CD14-positive monocyte (primary cell): ENCODE data around the gene GIT1. TPM values are rescaled to one million over a fixed set of nuclear protein-coding genes. Genes with fewer than 3 reads are reported as not detected.

Experiments
- DNase-seq, 3 donors: peaks; one replicate each; pipeline ENCODE4 v3.0.0-alpha.2; 2011 to 2022
- H2AFZ ChIP-seq: 2 replicates; pipeline ENCODE4 v1.6.0; 2012; ENCODE audit warnings: mild to moderate bottlenecking, low read depth, low read length, inconsistent platforms; ENCODE audit not compliant: insufficient read depth, poor library complexity, severe bottlenecking
- H3K27ac ChIP-seq, 2 donors: 1 replicate in 1 of 2; 2 replicates in 1 of 2; pipeline ENCODE4 v1.5.1; 2012 to 2013; ENCODE audit warnings: low read length in 2 of 2, control low read depth in 1 of 2, inconsistent platforms in 1 of 2, low read depth in 1 of 2, mild to moderate bottlenecking in 1 of 2
- H3K27me3 ChIP-seq, 2 donors: one replicate each; pipeline versions ENCODE4 v1.6.0 to v1.6.1; 2011 to 2013; ENCODE audit warnings: low read length in 2 of 2; ENCODE audit not compliant: control insufficient read depth in 2 of 2, insufficient read depth in 2 of 2
- H3K36me3 ChIP-seq, 2 donors: replicated peaks in 1 of 2; 1 replicate in 1 of 2; 2 replicates in 1 of 2; pipeline versions ENCODE4 v1.5.1 to v1.6.1; 2012 to 2013; ENCODE audit warnings: low read length in 2 of 2, control low read depth in 1 of 2, inconsistent platforms in 1 of 2, mild to moderate bottlenecking in 1 of 2; ENCODE audit not compliant: insufficient read depth in 2 of 2, control insufficient read depth in 1 of 2
- H3K4me1 ChIP-seq, 2 donors: 1 replicate in 1 of 2; 2 replicates in 1 of 2; pipeline versions ENCODE4 v1.5.1 to v1.6.1; 2012 to 2013; ENCODE audit warnings: low read length in 2 of 2, control low read depth in 1 of 2, inconsistent platforms in 1 of 2, mild to moderate bottlenecking in 1 of 2, moderate library complexity in 1 of 2; ENCODE audit not compliant: insufficient read depth in 2 of 2, control insufficient read depth in 1 of 2
- H3K4me2 ChIP-seq: replicated peaks from 2 replicates; pipeline ENCODE3; 2012; ENCODE audit warnings: low read length, moderate library complexity, mild to moderate bottlenecking; ENCODE audit not compliant: poor library complexity, severe bottlenecking; ENCODE audit errors: extremely low read depth
- H3K4me3 ChIP-seq, 3 experiments: fragments of 200-600 bp in 1 of 3; sonication (generic) in 1 of 3; replicated peaks in 1 of 3; 1 replicate in 2 of 3; 2 replicates in 1 of 3; pipeline ENCODE4 v1.5.1; 2011 to 2013; ENCODE audit warnings: low read length in 3 of 3, mild to moderate bottlenecking in 3 of 3, control low read depth in 2 of 3, low read depth in 2 of 3, inconsistent platforms in 1 of 3, moderate library complexity in 1 of 3
- H3K79me2 ChIP-seq: 2 replicates; pipeline ENCODE4 v1.6.0; 2012; ENCODE audit warnings: mild to moderate bottlenecking, control low read depth, inconsistent platforms, low read length, moderate library complexity; ENCODE audit not compliant: insufficient read depth
- H3K9ac ChIP-seq: 2 replicates; pipeline ENCODE4 v1.6.0; 2017; ENCODE audit warnings: low read length, mild to moderate bottlenecking; ENCODE audit not compliant: insufficient read depth, poor library complexity, severe bottlenecking
- H3K9me3 ChIP-seq, 2 donors: replicated peaks in 1 of 2; 1 replicate in 1 of 2; 2 replicates in 1 of 2; pipeline versions ENCODE4 v1.5.1 to v1.6.1; 2012 to 2013; ENCODE audit warnings: low read length in 2 of 2, control low read depth in 1 of 2; ENCODE audit not compliant: control insufficient read depth in 1 of 2, insufficient read depth in 1 of 2
- H4K20me1 ChIP-seq: 2 replicates; pipeline ENCODE4 v1.6.0; 2012; ENCODE audit warnings: mild to moderate bottlenecking, low read length, control low read depth, moderate library complexity; ENCODE audit not compliant: insufficient read depth
- H3K27ac Mint-ChIP-seq, 7 donors: one replicate each; pipeline ENCODE4 v1.8.0; 2020; ENCODE audit warnings: mild to moderate bottlenecking in 7 of 7, mixed read lengths in 7 of 7, moderate library complexity in 6 of 7, inconsistent platforms in 2 of 7
- H3K27me3 Mint-ChIP-seq, 3 donors: one replicate each; pipeline ENCODE4 v1.8.0; 2021 to 2022; ENCODE audit warnings: low read depth in 3 of 3, mild to moderate bottlenecking in 3 of 3, mixed read lengths in 3 of 3, moderate library complexity in 3 of 3, inconsistent platforms in 1 of 3
- H3K36me3 Mint-ChIP-seq, 2 donors: one replicate each; pipeline ENCODE4 v1.8.0; 2020; ENCODE audit warnings: mixed read lengths in 2 of 2, inconsistent platforms in 1 of 2, mild to moderate bottlenecking in 1 of 2
- H3K4me1 Mint-ChIP-seq: one replicate; pipeline ENCODE4 v1.8.0; 2020; ENCODE audit warnings: mild to moderate bottlenecking, mixed read lengths
- H3K4me3 Mint-ChIP-seq, 2 donors: one replicate each; pipeline ENCODE4 v1.8.0; 2020; ENCODE audit warnings: mild to moderate bottlenecking in 2 of 2, mixed read lengths in 2 of 2, moderate library complexity in 1 of 2
- H3K9me3 Mint-ChIP-seq, 7 donors: one replicate each; pipeline ENCODE4 v1.8.0; 2020 to 2022; ENCODE audit warnings: mixed read lengths in 7 of 7, mild to moderate bottlenecking in 6 of 7, moderate library complexity in 6 of 7, inconsistent platforms in 2 of 7
- WGBS: methylation state at CpG from one replicate; pipeline ENCODE4 v1.1.5; 2013; ENCODE audit warnings: missing lambda C conversion rate; ENCODE audit not compliant: insufficient coverage; 5-methylcytosine and 5-hydroxymethylcytosine counted together
- intact Hi-C, 2 donors: fragments of 100-400 bp; cut with micrococcal nuclease; formaldehyde crosslinking; loops; one replicate each; pipeline versions ENCODE4 v1.15.0 to v1.15.1; 2023
- polyA plus RNA-seq, 3 donors: library from polyadenylated mRNA; depleted of rRNA in 1 of 3; unstranded in 2 of 3; stranded (reverse) in 1 of 3; fragments of 300-500 nt in 2 of 3; fragments of >200 nt in 1 of 3; fragmentation: Illumina TruSeq in 2 of 3; gene quantifications; 1 replicate in 2 of 3; 2 replicates in 1 of 3; pipeline ENCODE4 v1.2.3, GENCODE V29; 2012 to 2021
- TF ChIP-seq, protein P1 (sequence below): fragments of 200-600 bp; IDR thresholded peaks from one replicate; pipeline ENCODE4 v1.8.0; 2022; ENCODE audit warnings: antibody characterized with exemption, mild to moderate bottlenecking

Gene GIT1
- polyA plus RNA-seq, 3 donors, result 3.1 to 41.7 (median 4.4) TPM

DNA sequence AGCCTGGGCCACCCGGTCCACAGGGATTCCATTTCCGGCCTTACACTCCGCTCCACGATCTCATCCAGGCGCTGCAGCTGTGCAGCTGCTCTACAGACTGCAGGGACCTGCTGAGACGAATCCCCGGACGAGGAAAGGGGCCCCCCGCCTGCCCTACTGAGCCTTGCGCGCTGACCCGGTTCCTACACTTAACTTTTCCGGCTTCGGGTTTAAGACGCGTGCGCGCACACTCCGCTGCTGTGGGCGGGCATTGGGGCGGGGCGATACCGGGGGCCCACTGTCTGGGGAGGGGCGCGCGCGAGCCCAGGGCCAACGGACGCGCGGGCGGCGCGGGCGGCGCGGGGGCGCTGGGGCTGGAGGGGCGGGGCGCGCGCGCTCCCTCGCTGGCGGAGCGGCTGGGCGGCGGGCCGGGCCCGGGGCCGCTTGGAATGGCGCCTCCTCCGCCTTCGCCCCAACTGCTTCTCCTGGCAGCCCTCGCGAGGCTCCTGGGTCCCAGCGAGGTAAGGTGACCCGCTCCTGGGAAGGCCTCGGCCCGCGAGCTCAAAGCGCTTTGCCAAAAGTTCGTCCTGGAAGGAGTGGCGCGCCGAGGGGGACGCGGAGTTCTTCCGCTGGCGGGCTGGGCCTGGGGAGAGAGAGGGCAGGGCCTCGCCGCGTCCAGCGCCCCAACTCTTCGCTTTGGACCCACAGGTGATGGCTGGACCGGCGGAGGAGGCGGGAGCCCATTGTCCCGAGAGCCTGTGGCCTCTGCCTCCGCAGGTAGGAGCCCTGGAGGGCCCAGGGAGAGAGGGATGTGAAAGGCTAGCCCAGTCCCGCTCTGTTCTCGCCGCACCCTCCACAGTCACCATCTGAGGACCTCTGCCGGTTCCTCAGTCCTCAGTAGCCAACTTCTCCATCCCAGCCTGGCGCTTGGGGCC, 20.9 kb downstream of the GIT1 start, which contains the start of gene TP53I13:
TP53I13 (plus strand) TSS at position 371 of the 914 bp plus-strand sequence; CDS start at position 429, 58 bp downstream.
- peak; percentile 45 to 51 (median 47) for DNase-seq
- Histone ChIP-seq H3K4me3 (peak within 1 kb of the TSS; percentile 76 to 97 (median 87)), H3K9ac (peak within 1 kb of the TSS; percentile 69), H3K79me2 (peaks cover 36% of the 10 kb centered on the region), H3K4me1 (peaks cover 32 to 45% of the 10 kb centered on the region in 2 donors), H3K9me3 (no peaks in the 10 kb centered on the region), H2AFZ (peak within 1 kb of the TSS; percentile 97), H3K27ac (peak within 1 kb of the TSS; percentile 64 to 70), H4K20me1 (peaks cover 25% of the 10 kb centered on the region), H3K27me3 (no peaks in the 10 kb centered on the region), H3K36me3 (peaks cover under 1 to 6% of the 10 kb centered on the region in 2 donors), H3K4me2 (peak within 1 kb of the TSS; percentile 100)
- Mint-ChIP-seq H3K4me3 (peak within 1 kb of the TSS; percentile 95 to 97), H3K27me3 (peaks cover 0 to 7% (median 2%) of the 10 kb centered on the region in 3 donors), H3K4me1 (peaks cover 40% of the 10 kb centered on the region), H3K36me3 (peaks cover 17 to 20% of the 10 kb centered on the region in 2 donors), H3K27ac (peak within 1 kb of the TSS; percentile 75 to 95 (median 91)), H3K9me3 (no peaks in the 10 kb centered on the region)
- TF ChIP-seq, protein P1, sequence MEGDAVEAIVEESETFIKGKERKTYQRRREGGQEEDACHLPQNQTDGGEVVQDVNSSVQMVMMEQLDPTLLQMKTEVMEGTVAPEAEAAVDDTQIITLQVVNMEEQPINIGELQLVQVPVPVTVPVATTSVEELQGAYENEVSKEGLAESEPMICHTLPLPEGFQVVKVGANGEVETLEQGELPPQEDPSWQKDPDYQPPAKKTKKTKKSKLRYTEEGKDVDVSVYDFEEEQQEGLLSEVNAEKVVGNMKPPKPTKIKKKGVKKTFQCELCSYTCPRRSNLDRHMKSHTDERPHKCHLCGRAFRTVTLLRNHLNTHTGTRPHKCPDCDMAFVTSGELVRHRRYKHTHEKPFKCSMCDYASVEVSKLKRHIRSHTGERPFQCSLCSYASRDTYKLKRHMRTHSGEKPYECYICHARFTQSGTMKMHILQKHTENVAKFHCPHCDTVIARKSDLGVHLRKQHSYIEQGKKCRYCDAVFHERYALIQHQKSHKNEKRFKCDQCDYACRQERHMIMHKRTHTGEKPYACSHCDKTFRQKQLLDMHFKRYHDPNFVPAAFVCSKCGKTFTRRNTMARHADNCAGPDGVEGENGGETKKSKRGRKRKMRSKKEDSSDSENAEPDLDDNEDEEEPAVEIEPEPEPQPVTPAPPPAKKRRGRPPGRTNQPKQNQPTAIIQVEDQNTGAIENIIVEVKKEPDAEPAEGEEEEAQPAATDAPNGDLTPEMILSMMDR, result no peak
- intact Hi-C loops, result loop anchor here (10.0 kb wide), 2 partner anchors 46 to 204 kb away; no protein-coding TSS in a partner anchor
- WGBS, result under 1% methylated on average over 82 of the region's 85 CpGs

DNA sequence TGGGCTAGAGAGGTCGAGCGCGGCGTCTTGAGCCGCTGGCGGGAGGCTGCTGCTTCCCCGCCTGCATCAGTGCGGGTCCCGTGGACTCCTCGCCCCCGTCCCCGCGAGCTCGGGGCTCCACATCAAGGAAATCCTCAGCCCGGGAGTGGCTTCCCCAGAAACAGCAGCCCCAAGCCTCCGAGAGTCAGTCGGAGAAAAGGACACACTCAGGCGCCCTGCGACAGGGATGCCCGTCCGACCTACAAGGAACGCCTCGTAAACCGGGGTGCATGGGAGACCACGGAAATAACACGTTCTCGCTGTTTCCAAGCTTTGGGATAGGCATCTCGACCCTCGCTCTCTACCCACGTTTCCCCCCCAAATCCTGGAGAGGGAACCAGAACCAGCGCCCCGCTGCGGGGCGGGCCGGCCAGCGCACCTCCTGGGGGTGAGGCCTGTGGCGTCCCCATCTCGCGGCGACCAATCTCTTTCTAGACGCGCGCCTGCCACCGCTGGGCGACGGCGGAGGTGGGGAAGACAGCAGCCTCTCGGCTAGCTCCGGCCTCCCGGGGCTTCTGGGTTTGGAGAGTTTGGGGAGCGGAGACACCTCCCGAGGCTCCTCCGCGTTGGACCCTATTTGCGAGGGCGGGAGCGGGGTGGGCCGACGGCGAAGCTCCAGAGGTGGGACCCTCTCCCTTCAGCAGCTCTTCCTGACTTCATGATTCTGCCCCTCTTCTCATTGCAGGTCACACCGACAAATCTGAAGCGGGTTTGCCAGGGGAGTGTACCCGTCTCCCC, 21.7 kb downstream of the GIT1 start:
- no peaks in the 10 kb centered on the region for H3K9me3 Mint-ChIP-seq
- peaks cover 37% of the 10 kb centered on the region for H3K79me2 ChIP-seq
- H4K20me1 ChIP-seq, result peaks cover 18% of the 10 kb centered on the region
- H3K9me3 ChIP-seq, result no peaks in the 10 kb centered on the region
- intact Hi-C loops, result loop anchor here (10.0 kb wide), 2 partner anchors 47 to 203 kb away; no protein-coding TSS in a partner anchor
- H3K36me3 ChIP-seq, result no peaks in the 10 kb centered on the region
- DNase-seq, result peak; percentile 23 to 48 (median 46)
- H3K4me3 Mint-ChIP-seq, result peak overlapping the region; percentile 95 to 97
- under 1% methylated on average over 54 of the region's 63 CpGs for WGBS
- H3K4me1 ChIP-seq, result peaks cover 35 to 45% of the 10 kb centered on the region in 2 donors
- H3K27me3 Mint-ChIP-seq, result peaks cover 0 to 7% (median 2%) of the 10 kb centered on the region in 3 donors
- H2AFZ ChIP-seq, result peak overlapping the region; percentile 96
- peaks cover 43% of the 10 kb centered on the region for H3K4me1 Mint-ChIP-seq
- peak overlapping the region; percentile 75 to 95 (median 91) for H3K27ac Mint-ChIP-seq
- TF ChIP-seq, protein P1, result peak; percentile 64
- H3K27me3 ChIP-seq, result no peaks in the 10 kb centered on the region
- H3K9ac ChIP-seq, result peak overlapping the region; percentile 57
- peak overlapping the region; percentile 76 to 97 (median 87) for H3K4me3 ChIP-seq
- H3K4me2 ChIP-seq, result peak overlapping the region; percentile 100
- H3K27ac ChIP-seq, result peak overlapping the region; percentile 64 to 70
- peaks cover 15 to 18% of the 10 kb centered on the region in 2 donors for H3K36me3 Mint-ChIP-seq
